HG03342 (cell line): ENCODE measurements around the gene ADAMTS17.

Experiments
- ATAC-seq: cut with Tn5 transposase; IDR thresholded peaks from one replicate; pipeline ENCODE4 v1.9.1; 2021; ENCODE audit warnings: mild to moderate bottlenecking, moderate library complexity; ENCODE audit not compliant: unreplicated experiment

Gene ADAMTS17

DNA sequence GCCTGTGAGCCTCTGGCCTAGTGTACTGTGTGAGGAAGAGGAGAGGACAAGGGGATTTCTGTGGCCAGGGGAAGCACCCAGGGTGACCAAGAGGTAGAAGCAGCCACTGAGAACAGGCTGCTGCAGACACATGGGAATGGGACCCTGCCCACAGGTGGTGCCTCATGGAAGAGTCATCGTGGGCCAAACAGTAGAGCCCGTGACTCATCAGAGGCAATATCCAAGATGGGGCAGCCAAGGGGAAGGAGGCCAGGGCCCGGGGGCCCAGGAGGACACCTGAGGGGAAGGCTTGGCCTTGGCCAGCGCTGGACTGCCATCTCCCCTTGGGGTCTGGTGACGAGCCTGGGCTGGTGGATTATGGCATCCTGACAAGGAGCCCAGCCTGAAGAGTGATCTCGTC lies 333.5 kb downstream of the ADAMTS17 start:
- ATAC-seq, result no peak

GRCh38 chr15:100007609-100008008 lies 334.2 kb downstream of the ADAMTS17 start:
- no peak for ATAC-seq

DNA sequence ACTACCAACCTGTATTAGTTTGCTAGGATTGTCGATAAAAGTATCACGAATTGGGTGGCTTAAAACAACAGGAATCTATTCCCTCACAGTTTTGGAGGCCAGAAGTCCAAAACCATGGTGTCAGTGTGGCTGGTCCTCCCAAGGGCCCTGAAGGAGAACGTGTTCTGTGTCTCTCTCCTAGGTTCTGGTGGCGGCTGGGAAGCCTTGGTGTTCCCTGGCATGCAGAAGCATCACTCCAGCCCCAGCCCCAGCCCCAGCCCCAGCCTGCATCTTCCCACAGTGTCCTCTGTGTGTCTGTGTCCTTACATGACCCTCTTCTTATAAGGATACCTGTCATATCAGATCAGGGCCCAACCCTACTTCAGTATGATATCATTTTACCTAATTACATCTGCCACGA lies 336.1 kb downstream of the ADAMTS17 start:
- no peak for ATAC-seq

DNA sequence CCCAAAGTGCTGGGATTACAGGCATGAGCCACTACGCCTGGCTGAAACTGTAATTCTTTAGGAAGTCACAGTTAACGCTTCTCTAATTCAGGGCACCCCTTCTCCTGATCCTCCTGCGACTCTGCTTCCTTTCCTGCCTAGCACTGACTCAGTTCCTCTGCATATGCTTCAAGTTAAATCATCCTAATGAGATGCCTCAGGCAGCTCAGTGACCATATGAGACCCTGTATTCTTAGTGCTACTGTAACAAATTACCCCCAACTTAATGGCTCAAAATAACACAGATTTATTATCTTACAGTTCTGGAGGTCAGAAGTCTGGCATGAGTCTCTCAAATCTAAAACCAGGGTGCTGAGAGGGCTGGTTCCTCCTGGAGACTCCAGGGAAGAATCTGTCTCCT lies 336.8 kb downstream of the ADAMTS17 start:
- ATAC-seq, result no peak

DNA sequence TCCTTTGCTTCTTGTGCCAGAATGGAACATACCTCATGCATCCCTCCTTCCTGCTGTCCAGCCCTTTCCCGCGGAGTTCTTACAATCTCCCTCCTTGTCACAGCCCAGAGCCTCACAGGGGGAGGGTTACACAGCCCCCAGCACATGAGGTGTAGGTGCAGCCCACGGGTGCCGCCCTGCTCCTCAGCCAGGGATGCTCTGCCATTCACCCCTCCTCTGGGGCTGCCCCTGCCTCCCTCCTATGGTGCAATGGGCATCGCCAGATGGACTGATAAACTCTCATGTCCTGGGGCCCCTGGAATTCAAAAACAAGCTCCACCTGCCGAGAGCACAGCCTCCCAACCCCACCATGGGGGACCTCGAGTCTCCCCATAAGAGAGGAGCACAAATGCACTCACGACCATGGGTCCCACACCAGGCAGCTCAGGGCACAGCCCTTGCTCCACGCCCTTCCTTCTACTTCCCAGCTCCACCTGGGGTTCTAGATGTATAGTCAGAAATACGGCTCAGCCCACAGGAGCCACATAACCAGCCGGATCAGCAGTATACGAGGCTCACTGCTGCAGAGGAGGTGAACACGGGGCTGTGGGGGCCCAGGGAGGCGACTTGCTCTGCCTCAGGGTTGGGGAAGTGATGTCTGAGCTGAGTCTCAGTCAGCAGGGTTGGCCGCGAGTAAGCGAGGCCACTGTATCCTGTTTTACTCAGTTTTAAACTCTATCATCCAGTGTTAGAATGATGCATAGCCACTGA lies 338.8 kb downstream of the ADAMTS17 start:
- ATAC-seq, result no peak

- ATAC-seq, result no peak
Observed at GRCh38 chr15:100002086-100002620, 339.6 kb downstream of the ADAMTS17 start.

DNA sequence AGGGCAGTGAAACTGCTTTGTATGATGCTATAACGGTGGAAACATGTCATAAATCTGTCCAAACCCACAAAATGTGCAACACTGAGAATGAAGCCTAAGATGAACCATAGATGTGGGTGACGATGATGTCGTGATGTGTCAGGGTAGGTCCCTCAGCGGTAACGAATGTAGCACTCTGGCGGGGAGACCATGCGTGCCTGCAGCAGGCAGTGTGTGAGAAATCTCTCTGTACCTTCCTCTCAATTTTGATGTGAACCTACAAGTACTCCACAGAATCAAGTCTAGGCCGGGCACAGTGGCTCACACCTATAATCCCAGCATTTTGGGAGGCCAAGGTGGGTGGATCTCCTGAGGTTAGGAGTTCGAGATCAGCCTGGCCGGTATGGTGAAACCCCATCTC lies 340.4 kb downstream of the ADAMTS17 start:
- ATAC-seq, result no peak

GRCh38 chr15:99999282-100000070 lies 342.3 kb downstream of the ADAMTS17 start:
- no peak for ATAC-seq

DNA sequence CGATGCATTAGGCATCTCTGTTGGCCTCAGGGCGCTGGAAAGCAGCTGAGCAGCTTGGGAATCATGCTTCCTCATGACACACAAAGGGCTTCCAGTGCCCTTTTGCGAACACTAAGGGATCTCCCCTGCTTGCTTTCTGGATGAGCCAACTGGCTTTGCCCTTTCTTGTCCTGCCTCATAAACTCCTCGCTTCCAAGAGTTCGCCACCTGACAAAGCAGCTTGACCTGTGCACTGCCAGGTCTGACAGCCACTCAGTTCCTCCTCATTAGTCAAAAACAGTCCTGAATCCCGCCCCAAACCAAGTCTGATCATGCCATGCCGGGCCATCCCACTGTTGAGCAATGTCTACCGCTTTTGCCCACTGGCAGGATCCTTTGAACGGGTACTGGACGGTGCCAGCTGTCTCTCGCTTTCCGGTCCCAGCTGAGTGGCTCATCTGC lies 343.1 kb downstream of the ADAMTS17 start:
- ATAC-seq, result no peak

DNA sequence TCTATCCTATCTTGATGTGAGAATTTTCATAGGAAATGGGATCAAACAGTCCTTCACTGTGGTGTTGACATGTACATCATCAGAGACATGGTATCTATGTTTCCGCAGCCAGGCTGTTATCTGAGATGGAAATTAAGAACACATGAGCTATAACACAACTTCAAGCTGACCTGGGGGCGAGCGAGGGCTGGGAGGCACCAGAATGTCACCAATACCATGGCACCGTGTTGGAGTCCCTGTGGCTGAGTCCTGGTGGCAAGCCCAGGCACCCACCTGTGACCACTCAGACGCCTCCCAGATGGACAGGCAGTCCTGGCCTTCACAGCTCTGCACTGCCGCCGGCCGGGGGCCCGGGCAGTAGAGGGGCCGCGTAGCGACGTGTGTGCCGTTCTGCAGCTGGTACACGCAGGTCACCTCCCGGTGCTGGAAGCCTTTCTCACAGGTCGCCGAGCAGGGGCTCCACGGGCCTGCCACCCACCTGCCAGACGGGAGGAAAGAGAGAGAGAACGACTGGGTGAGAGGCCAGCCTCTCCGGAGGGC lies 344.6 kb downstream of the ADAMTS17 start:
- ATAC-seq, result no peak

DNA sequence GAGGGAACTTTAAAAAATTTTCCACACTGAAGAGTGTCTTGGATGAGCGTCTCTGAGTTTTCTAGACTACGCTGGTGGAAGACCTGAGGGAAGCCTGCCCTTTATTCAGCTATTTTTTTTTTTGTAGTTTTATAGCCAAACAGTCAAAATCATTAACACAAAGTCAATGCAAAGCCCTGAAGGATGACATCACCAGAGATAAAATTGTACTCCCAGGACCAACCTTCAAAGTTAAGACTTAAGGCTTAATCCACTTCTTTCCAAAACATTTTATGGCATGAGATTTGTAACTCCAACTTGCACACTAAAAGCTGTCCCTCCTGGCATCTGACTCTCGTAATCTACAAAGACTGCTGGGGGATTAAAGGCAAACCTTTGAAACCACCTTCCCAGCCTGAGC lies 345.1 kb downstream of the ADAMTS17 start:
- ATAC-seq, result no peak

DNA sequence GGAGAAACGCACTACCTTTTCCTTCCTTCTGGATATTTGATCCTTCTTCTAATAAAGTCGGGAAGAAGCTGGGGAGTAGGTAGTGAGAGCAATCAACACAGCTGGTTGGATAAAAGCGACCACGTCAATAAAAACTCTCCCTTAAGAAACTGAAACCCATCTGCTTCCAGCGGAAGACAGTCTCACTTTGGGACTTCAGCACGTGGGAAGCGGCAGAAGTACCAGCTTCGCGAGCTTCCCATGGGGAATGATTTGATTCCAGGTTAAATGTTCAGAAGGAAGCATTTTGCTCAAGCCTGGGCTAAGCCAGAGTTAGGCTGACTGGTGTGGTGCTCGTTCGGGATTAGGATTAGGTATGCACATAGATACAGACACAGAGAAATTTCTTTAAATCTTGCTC lies 346.2 kb downstream of the ADAMTS17 start:
- ATAC-seq, result no peak

DNA sequence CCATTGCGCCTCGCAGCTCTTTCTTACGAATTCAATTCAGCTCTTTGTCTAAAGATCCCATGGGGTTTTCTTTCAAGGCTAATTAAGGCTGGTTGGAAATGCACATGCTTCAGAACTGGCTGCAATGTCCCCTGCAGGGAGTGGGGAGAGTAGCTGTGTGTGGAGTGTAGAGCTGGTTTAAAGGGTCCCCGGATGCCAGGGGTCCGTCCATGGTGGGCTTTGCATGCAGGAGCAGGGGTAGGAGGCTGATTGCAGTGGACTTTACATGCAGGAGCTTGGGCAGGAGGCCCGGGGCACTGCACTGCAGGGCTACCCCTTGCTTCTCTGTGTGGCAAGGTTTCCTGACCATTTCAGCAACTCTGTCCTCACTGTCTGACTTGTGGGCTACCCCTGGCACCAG lies 346.9 kb downstream of the ADAMTS17 start:
- ATAC-seq, result no peak

DNA sequence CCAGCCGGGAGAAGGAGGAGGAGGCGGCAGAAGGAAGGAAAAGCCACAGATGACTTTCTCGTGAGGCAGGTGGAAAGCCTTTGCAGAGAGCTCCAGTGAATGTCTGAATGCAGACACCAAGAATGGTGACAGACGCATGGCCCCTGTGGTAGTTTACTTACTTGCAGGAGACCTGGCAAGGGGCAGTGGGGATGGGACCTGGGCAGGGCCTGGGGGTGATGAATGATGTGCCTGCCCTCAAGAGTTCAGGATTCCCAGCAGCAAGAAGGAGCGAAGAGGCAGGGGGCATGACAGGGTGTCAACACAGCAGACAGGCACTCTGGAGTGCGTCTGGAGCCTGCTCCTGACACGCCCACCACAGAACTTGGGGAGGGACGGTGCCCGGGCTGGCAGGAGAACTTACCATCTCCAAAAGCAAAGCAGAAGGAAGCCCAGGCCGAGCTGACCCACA lies 348.1 kb downstream of the ADAMTS17 start:
- no peak for ATAC-seq

DNA sequence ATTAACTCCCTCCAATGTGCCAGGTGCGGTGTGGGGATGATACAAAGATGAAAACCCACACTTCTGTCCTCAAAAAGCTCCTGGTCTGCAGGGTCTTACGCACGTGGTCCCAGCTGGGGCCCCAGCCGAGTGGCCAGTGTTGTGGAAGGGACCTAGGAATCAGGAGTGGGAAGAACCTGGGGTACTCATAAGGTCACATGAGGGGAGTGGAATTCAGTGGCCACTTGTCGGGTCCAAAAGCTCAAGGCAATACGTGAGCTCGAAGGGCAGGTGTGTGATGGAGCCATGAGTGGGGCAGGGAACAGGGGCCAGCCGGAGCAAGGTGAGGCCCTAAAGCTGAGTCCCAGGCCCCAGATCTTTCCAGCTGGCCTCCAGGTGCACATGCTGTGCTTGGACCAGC lies 348.5 kb downstream of the ADAMTS17 start:
- no peak for ATAC-seq

DNA sequence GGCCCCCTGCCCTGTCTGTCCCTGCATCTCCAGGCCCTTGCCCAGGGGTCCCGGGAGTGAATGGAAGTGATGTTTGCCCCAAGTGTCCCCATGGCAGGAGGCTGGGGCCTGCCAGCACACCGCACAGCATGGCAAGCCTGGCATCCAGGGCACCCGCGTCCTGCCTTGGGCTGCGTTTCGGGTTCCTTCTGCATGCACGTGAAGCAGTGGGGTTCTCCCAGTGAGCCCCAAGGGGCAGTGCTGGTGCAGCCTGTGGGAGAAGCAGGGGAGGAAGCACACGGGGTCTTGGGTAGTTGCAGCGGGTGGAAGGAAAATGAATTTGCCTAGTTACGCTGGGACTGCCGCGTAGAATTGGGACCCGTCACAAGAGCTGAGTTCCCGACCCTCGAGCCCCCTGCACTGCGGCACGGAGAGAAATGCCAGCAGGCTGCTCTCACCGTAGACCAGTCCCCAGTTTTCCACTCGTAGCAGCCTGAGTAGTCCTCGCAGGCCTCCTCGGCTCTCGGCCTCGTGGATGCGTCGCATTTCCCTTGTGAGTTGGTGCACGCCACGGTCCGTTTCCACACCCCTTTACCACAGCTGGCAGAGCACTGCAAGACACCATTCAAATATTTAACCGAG lies 349.1 kb downstream of the ADAMTS17 start:
- no peak for ATAC-seq

- no peak for ATAC-seq
Observed at GRCh38 chr15:99989095-99989494, 352.7 kb downstream of the ADAMTS17 start.

DNA sequence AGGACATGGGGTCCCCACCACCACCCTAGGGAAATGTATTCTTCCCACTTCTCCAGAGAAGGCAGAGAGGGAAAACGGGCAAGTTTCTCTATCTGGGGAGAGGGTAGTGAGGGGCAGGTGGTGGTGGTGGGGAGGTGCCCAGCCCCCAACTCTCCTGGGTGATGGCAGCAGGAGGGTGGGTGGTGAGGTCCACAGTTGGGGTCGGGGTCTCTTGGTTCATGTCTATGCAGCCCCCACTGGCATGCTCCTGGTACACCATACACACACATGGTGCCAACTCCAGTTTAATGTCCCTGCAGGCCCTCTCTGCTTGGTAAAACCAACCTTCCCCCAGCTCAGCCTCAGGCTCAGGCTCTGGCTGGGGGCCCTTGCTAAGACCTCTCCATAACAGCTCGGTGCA lies 354.1 kb downstream of the ADAMTS17 start:
- ATAC-seq, result no peak

- no peak for ATAC-seq
Observed at GRCh38 chr15:99987119-99987506, 354.7 kb downstream of the ADAMTS17 start.

DNA sequence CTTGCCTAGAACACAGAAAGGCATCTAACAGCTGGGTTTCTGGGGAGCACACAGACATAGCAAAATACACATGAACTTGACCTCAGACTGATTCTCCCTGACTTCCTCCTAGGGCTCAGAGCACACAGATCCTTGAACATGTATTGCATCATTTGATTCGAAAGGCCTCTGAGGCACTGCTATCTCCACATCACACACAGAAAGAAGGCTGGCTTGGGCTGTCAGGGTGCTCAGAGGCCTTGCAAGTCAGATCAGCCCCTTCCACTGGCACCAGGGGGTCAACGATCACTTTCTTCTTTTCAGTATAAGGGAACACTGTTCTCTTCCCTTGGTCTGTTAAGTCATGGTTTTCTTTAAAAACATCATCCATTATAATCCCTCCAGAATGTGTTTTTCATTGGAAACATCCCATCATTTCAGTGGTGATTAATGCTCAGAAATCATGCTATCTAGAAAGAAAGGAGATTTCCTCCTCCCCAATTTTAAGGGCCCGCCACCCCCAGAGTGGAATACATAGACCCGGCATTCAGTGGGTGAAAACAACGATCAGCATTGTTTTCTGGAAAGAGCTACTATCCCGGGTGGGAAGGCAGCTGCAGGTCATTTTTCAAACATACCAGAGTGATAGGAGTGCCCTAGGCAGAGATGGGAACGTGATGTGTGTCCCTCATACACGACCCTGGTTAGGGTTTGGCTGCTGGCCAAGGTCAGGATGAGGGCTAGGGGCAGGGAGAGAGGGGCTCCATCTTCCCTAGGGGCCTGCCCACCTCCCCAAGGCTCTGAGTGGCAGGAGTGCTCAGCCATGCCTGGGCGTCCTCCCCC lies 355.3 kb downstream of the ADAMTS17 start:
- no peak for ATAC-seq
